K562 (cell line): ENCODE data around the gene KIF17. TPM values are rescaled to one million over a fixed set of nuclear protein-coding genes. Genes with fewer than 3 reads are reported as not detected.

ENCODE experiments used
- ASH1L ChIP-seq: fragments of 450-650 bp; IDR thresholded peaks from 2 replicates; pipeline ENCODE4 v1.6.1; 2018; ENCODE audit warnings: borderline replicate concordance, mild to moderate bottlenecking, low read depth; ENCODE audit not compliant: partially characterized antibody
- ATF1 ChIP-seq, 2 experiments: fragments of 450-650 bp in 1 of 2; IDR thresholded peaks; 2 replicates each; pipeline ENCODE4 v1.6.1; 2016; ENCODE audit warnings: missing compliant biosample characterization in 1 of 2, missing genetic modification characterization in 1 of 2
- BCL6 ChIP-seq: fragments of 250-450 bp; sonication (Bioruptor Pico); IDR thresholded peaks from 2 replicates; pipeline ENCODE4 v1.4.0; 2020
- C11orf30 ChIP-seq: fragments of 450-650 bp; IDR thresholded peaks from 2 replicates; pipeline ENCODE4 v1.6.1; 2016; ENCODE audit warnings: low read depth, mild to moderate bottlenecking
- ETS2 ChIP-seq: IDR thresholded peaks from 2 replicates; pipeline ENCODE4 v1.6.1; 2016; ENCODE audit warnings: borderline replicate concordance, missing genetic modification characterization, mild to moderate bottlenecking, moderate library complexity, missing compliant biosample characterization; ENCODE audit not compliant: poor library complexity, severe bottlenecking
- FOSL1 ChIP-seq: fragments of 200-800 bp; sonication (Bioruptor generic); conservative IDR thresholded peaks from 2 replicates; pipeline ENCODE4 v1.6.1; 2016; ENCODE audit warnings: missing genetic modification characterization, missing compliant biosample characterization
- HDAC1 ChIP-seq, 2 experiments: fragments of 450-650 bp; IDR thresholded peaks; 2 replicates each; pipeline ENCODE4 v1.6.1; 2016 to 2017; ENCODE audit warnings: inconsistent platforms in 1 of 2, mild to moderate bottlenecking in 1 of 2, moderate library complexity in 1 of 2
- KLF1 ChIP-seq: fragments of 450-650 bp; IDR thresholded peaks from 2 replicates; pipeline ENCODE4 v1.6.1; 2016; ENCODE audit warnings: missing genetic modification characterization, missing compliant biosample characterization
- L3MBTL2 ChIP-seq: fragments of 450-650 bp; IDR thresholded peaks from 2 replicates; pipeline ENCODE4 v1.6.1; 2016; ENCODE audit warnings: mild to moderate bottlenecking, moderate library complexity
- MCM7 ChIP-seq, 2 experiments: fragments of 450-650 bp; IDR thresholded peaks; 2 replicates each; pipeline ENCODE4 v1.6.1; 2016 to 2018
- MEIS2 ChIP-seq: fragments of 450-650 bp; IDR thresholded peaks from 2 replicates; pipeline ENCODE4 v1.6.1; 2014; ENCODE audit warnings: mild to moderate bottlenecking; ENCODE audit not compliant: partially characterized antibody
- NFE2L1 ChIP-seq: fragments of 450-650 bp; IDR thresholded peaks from 2 replicates; pipeline ENCODE4 v1.6.1; 2016; ENCODE audit warnings: missing genetic modification characterization, low read depth, mild to moderate bottlenecking, missing compliant biosample characterization, moderate library complexity, borderline replicate concordance
- NFXL1 ChIP-seq: fragments of 450-650 bp; formaldehyde crosslinking; IDR thresholded peaks from 2 replicates; pipeline ENCODE4 v1.4.0; 2021; ENCODE audit warnings: mild to moderate bottlenecking
- OTX1 ChIP-seq: fragments of 450-650 bp; formaldehyde crosslinking; IDR thresholded peaks from 2 replicates; pipeline ENCODE4 v1.4.0; 2022; ENCODE audit warnings: mild to moderate bottlenecking
- POLR2A ChIP-seq: fragments of 450-650 bp; conservative IDR thresholded peaks from 2 replicates; pipeline ENCODE4 v1.6.1; 2016
- POLR3A ChIP-seq: IDR thresholded peaks from 2 replicates; pipeline ENCODE4 v1.6.1; 2011; ENCODE audit warnings: borderline replicate concordance, mild to moderate bottlenecking, moderate library complexity; ENCODE audit not compliant: insufficient read length, insufficient read depth; ENCODE audit errors: extremely low read depth
- RFX1 ChIP-seq: fragments of 450-650 bp; IDR thresholded peaks from 2 replicates; pipeline ENCODE4 v1.6.1; 2016; ENCODE audit warnings: mild to moderate bottlenecking, moderate library complexity
- TBP ChIP-seq: optimal IDR thresholded peaks from 2 replicates; pipeline ENCODE3; 2011; ENCODE audit warnings: low read depth, low read length, improper control_type of control experiment
- ZBED1 ChIP-seq: IDR thresholded peaks from 2 replicates; pipeline ENCODE4 v1.6.1; 2014
- ZKSCAN1 ChIP-seq: fragments of 150-350 bp; IDR thresholded peaks from 2 replicates; pipeline ENCODE4 v1.6.1; 2016; ENCODE audit warnings: low read depth, low read length
- ZNF146 ChIP-seq: IDR thresholded peaks from one replicate; pipeline ENCODE4 v1.6.1; 2018; ENCODE audit warnings: missing compliant biosample characterization; ENCODE audit not compliant: unreplicated experiment
- ZNF79 ChIP-seq: fragments of 250-450 bp; sonication (Bioruptor Pico); IDR thresholded peaks from 2 replicates; pipeline ENCODE4 v1.4.0; 2020; ENCODE audit warnings: low read depth, mild to moderate bottlenecking, moderate library complexity
- polyA plus RNA-seq, 8 experiments: library from polyadenylated mRNA; depleted of rRNA in 4 of 8; stranded (reverse) in 5 of 8; unstranded in 3 of 8; fragments of >200 nt; fragmentation: Nextera tagmentation in 2 of 8; fragmentation: Illumina TruSeq in 1 of 8; extraction: Ambion mirVana in 2 of 8; extraction: Trizol in 1 of 8; gene quantifications; 2 replicates each; pipeline versions ENCODE4 v1.2.1 to v1.2.3, GENCODE V29; 2011 to 2014; ENCODE audit warnings: inconsistent platforms in 1 of 8, missing spikeins in 1 of 8
- total RNA-seq, 7 experiments: library from RNA; depleted of rRNA in 6 of 7; stranded (reverse); fragments of >200 nt in 6 of 7; fragmentation: Illumina TruSeq in 2 of 7; extraction: Trizol in 2 of 7; gene quantifications; 2 replicates each; pipeline versions ENCODE4 v1.2.1 to v1.2.3, GENCODE V29; 2011 to 2021; ENCODE audit warnings: low replicate concordance in 1 of 7
- TF ChIP-seq, protein P1 (sequence below): fragments of 200-800 bp; sonication (Bioruptor generic); IDR thresholded peaks from 2 replicates; pipeline ENCODE4 v1.6.1; 2017; ENCODE audit warnings: missing genetic modification characterization, missing compliant biosample characterization
- TF ChIP-seq, protein P2 (sequence below): sonication (generic); formaldehyde crosslinking; IDR thresholded peaks from 2 replicates; pipeline ENCODE4 v1.9.0; 2022; ENCODE audit warnings: mild to moderate bottlenecking, missing genetic modification reagents
- TF ChIP-seq, protein P3 (sequence below): fragments of 450-650 bp; conservative IDR thresholded peaks from 2 replicates; pipeline ENCODE4 v1.6.1; 2016; ENCODE audit warnings: missing genetic modification characterization, low read depth, mild to moderate bottlenecking, control low read depth, missing compliant biosample characterization
- TF ChIP-seq, protein P4 (sequence below): fragments of 450-650 bp; IDR thresholded peaks from 2 replicates; pipeline ENCODE4 v1.6.1; 2016

KIF17 gene
- total and polyA plus RNA-seq, 9 of the 15 experiments (the other 6 are each of a cell fraction or from before 2014, with no cell fraction given), result 0.04 to 0.47 (median 0.18) TPM; not detected in 5

DNA sequence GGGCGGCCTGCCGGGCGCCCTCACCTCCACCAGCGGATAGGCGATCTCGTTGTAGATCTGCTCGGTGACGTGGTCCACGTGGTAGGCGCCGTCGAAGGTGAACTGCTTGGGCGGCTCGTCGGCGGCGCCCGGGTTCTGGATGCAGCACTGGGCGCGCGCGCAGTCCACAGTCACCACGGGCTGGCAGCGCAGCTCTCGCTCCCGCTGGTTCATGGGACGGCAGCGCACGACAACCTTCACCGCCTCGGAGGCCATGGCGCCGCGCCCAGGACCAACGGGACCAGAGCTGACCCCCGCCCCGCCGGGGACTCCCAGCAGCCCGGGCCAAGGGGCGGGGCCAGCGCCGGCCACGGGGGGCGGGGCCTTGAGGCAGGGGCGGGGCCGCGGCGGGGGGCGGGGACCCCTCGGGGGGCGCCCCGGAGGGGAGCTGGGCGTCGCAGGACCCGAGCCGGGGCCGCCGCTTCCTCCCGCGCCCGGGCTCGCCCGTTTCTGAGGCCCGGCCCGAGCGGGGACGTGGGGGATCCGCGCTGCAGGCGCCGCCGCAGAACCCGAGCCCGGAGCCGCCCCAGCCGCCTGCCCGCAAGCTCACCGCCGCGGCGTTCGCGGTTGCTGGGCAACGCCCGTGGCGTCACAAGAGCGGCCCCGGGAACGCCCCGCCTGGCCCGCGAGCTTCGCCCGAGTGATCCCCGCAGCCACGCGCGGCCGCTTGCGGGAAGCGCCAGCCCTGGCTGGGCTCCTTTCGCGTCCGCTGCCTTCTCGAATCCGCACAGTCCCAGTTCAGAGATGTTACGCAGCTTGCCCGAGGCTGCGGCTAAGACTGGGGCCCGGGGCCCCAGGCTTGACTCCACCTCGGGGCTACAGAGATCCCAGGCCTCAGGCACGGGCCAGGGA lies at the start of gene KIF17 (continued):
- no peak for TF ChIP-seq ZKSCAN1
- TF ChIP-seq ETS2 (tag), result no peak
- no peak for TF ChIP-seq ZNF79 (CRISPR knock-in tag)
- TF ChIP-seq C11orf30, result no peak
- TF ChIP-seq, protein P1, sequence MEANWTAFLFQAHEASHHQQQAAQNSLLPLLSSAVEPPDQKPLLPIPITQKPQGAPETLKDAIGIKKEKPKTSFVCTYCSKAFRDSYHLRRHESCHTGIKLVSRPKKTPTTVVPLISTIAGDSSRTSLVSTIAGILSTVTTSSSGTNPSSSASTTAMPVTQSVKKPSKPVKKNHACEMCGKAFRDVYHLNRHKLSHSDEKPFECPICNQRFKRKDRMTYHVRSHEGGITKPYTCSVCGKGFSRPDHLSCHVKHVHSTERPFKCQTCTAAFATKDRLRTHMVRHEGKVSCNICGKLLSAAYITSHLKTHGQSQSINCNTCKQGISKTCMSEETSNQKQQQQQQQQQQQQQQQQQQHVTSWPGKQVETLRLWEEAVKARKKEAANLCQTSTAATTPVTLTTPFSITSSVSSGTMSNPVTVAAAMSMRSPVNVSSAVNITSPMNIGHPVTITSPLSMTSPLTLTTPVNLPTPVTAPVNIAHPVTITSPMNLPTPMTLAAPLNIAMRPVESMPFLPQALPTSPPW (CRISPR knock-in tag), result peak; percentile 62
- TF ChIP-seq, protein P2, sequence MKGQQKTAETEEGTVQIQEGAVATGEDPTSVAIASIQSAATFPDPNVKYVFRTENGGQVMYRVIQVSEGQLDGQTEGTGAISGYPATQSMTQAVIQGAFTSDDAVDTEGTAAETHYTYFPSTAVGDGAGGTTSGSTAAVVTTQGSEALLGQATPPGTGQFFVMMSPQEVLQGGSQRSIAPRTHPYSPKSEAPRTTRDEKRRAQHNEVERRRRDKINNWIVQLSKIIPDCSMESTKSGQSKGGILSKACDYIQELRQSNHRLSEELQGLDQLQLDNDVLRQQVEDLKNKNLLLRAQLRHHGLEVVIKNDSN, result 0 out of 2 replicates have a peak, but pooled peaks have one; percentile 31
- no peak for TF ChIP-seq POLR2A
- no peak for TF ChIP-seq ATF1 (CRISPR knock-in tag; IDR thresholded peaks at IDR 0.05)
- TF ChIP-seq ATF1 (tag; IDR thresholded peaks at IDR 0.05), result peak; percentile 49
- peak; percentile 95 for TF ChIP-seq L3MBTL2
- TF ChIP-seq, protein P3, sequence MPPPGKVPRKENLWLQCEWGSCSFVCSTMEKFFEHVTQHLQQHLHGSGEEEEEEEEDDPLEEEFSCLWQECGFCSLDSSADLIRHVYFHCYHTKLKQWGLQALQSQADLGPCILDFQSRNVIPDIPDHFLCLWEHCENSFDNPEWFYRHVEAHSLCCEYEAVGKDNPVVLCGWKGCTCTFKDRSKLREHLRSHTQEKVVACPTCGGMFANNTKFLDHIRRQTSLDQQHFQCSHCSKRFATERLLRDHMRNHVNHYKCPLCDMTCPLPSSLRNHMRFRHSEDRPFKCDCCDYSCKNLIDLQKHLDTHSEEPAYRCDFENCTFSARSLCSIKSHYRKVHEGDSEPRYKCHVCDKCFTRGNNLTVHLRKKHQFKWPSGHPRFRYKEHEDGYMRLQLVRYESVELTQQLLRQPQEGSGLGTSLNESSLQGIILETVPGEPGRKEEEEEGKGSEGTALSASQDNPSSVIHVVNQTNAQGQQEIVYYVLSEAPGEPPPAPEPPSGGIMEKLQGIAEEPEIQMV, result peak; percentile 89
- TF ChIP-seq HDAC1 (IDR thresholded peaks at IDR 0.05), result 0 out of 4 replicates have a peak, but pooled peaks of 1 of the 2 experiments have one; percentile 23
- peak; percentile 19 for TF ChIP-seq TBP
- TF ChIP-seq, protein P4, sequence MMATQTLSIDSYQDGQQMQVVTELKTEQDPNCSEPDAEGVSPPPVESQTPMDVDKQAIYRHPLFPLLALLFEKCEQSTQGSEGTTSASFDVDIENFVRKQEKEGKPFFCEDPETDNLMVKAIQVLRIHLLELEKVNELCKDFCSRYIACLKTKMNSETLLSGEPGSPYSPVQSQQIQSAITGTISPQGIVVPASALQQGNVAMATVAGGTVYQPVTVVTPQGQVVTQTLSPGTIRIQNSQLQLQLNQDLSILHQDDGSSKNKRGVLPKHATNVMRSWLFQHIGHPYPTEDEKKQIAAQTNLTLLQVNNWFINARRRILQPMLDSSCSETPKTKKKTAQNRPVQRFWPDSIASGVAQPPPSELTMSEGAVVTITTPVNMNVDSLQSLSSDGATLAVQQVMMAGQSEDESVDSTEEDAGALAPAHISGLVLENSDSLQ, result no peak
- TF ChIP-seq NFE2L1 (tag), result no peak
- no peak for TF ChIP-seq MCM7 (IDR thresholded peaks at IDR 0.05)
- TF ChIP-seq MEIS2, result no peak
- no peak for TF ChIP-seq ASH1L
- TF ChIP-seq OTX1 (CRISPR knock-in tag), result no peak
- TF ChIP-seq BCL6, result no peak
- TF ChIP-seq FOSL1 (tag), result no peak
- no peak for TF ChIP-seq ZNF146 (CRISPR knock-in tag)
- no peak for TF ChIP-seq KLF1 (tag)
- no peak for TF ChIP-seq NFXL1
- peak; percentile 78 for TF ChIP-seq RFX1
- TF ChIP-seq POLR3A, result no peak
- TF ChIP-seq ZBED1, result no peak
